HS-5 (cell line): ENCODE measurements around the gene CDH13.

ENCODE experiments used
- DNase-seq: peaks from one replicate; pipeline ENCODE4 v3.0.0-alpha.2; 2012; ENCODE audit warnings: low read depth

The CDH13 gene

DNA sequence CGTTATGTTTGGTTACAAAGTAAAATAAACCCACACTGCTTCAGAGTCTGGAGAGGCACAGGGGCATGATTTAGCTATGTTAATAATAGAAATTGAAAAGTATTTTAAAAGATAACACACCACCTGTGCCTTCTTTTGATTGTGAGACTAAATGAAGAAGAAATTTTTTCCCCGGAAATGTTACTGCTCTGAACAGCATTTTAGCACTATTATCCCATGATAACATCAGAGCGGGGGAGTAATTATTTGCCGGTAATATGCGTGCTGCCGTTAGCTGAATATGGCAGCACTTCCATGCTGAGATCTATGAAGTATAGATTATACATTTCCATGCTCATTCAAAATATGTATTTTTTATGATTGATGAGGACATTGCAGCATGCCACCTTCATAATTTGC lies 680.8 kb downstream of the CDH13 start:
- no peak for DNase-seq

DNA sequence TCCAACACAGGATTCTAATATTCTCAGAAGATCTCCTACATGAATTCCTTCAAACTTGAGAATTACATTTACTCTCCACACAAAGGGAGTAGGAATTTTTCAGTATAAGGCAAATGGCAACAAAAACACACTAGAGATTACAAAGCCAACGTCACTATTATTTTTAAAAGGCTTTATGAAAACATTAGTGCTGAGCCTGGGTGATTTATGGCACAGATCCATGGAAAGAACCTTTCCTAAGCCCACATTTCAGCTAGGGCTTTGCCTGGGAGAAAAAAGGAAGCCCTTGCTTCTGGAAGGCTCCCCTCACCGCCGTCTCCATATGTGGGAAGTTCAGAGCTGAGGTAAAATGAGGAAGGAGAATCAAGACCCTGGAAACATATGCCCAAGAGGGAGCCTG lies 681.6 kb downstream of the CDH13 start:
- no peak for DNase-seq

DNA sequence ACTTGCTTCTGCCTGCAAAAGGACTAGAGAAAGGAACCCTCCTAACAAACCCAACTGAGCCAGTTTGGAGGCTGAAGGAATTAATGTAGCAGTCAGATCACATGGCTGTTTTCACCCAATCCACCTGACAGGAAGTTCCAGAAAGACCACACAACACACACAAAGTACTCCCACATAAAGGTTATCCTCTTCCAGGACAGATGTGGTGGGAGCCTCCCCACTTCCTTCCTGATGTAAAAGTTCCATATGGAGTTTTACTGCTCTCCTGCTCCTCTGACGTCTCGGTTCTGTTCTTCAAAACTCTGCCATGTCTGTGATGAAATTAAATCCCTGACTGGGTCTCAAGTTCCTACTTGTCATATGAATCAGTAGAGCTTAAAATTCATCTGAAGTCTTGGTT lies 684.0 kb downstream of the CDH13 start:
- DNase-seq = no peak

DNA sequence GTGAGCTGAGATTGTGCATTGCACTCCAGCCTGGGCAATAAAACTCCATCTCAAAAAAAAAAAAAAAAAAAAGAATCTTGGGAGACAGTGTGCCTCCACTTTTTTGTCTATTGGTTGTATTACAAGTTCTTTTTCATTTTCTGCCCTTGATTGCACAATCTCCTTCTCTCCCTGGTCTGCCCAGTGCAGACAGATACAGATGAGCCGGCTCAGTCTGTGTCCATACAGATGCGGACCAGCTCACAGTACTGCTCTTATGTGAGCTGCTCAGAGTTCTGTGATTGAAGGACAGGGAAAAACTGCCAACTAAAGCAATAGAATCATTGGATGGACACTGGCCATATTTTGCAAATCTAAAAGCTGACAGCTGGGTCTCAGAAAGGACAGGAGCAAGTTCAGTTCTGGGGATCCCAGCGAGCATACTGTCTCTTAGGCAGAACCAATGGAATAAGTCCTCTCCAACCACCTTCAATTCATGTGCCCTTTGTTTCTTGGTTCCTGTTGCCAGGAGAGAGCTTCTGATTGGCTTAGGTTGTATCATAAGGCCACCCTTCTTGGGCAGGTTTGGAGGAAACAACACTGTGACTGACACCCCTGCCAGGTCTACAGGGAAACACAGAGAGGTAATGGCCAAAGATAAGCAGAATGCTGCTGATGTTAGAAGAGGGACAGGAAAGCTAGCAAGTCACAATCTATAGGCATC lies 685.4 kb downstream of the CDH13 start:
- no peak for DNase-seq

DNA sequence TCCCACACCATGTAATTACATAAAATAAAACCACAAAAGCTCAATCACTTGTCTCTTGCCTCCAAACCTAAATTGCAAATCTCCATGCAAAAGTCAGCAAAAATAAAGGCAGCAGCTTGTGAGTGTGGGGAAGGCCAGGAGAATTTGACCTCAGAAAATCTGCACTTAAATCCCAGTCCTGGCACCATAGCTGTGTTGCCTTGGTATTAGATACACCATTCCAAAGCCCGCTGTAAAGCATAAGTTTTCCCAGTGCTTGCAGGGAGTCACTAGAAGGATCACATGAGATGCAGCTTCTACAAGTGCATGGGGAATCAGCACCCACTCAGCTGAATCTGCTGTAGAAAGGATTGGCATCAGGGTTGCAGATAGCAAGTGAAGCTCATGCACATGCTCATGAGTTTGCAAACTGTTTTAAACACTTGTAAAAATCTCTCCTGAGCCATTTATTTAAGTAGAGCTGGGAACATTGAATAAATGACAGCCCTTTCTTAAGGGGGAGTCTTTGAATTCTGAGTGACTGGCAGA lies 686.0 kb downstream of the CDH13 start:
- no peak for DNase-seq

DNA sequence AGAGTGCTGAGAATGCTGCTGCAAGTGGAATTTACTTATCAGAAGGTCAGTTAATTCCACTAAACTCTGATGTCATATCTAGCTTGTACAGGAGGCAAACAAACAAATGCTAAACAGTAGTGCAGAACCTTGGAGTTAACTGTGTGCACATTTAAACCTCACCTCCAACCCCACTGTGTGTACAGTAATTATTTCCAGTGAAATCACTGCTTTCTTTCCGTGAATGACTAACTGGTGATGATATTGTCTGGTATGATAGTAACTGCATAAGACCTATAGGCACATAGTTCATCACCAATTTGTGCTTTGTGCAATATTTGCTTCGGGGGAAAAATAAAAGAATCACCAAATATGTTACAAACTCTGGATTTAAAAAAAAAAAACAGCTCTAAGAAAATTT lies 688.5 kb downstream of the CDH13 start:
- DNase-seq = peak; percentile 35

DNA sequence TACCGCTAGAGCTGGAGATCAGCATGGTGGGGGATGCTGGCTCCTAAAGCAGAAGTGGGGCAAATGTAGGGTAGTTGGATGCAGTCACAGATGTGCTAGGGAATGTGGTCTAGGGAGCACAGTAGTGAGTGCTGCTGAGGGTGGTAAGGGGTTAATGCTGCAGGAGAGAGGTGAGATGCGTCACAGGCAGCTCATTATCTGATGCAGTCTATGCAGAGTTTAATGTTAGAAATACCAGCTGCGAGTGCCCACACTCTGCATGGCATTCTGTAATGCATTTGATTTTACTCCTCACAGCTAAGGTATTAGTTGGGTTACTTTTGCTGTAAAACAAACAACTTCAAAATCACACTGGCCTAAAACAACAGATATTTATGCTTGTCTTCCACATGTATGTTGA lies 689.7 kb downstream of the CDH13 start:
- DNase-seq = no peak

DNA sequence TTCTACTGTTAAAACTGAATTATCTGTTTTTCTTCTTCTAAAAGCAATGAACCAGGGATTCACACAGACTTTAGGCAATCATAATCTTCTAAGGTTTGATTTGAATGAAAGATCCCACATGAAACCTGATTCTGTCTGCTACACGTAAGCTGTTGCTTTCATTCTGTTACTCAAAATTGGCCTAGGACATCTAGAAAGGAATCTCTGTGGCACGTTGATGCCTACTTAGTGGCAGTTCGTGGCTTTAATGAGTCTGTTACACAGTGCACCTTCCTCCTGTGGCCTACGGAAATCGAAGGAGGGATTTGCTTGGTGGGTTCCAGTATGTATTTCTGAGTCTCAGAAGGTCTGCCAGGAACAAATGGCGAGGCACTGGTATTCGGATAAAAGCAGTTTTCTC lies 691.6 kb downstream of the CDH13 start:
- no peak for DNase-seq

DNA sequence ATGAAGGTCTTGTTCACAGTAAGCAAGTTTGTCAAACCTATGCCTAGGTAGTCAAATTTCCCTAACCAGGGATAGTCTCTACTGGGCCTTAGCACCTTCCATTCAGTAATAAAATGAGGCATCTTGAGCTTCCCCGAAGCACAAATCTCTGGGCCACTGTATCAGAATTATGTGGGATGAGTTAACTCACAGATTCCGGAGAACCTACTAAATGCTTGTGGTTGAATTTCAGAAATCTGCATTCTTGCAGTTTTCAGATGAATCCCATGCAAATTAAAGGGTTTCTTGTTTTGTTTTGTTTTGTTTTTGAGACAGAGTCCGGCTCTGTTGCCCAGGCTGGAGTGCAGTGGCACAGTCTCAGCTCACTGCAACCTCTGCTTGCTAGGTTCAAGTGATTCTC lies 702.2 kb downstream of the CDH13 start:
- DNase-seq = no peak

DNA sequence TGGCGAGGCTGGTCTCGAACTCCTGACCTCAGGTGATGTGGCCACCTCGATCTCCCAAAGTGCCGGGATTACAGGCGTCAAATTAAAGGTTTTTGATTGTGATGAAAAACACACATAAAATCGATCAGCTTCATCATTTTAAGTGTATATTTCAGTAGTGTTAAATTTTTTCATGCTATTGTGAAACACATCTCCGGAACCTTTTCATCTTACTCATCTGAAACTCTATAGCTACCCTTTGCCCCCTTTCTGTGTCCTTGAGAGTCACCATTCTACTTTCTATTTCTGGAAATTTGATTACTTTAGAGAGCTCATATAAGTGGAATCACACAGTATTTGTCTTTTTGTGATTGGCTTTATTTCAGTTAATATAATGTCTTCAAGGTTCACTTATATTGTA lies 702.7 kb downstream of the CDH13 start:
- no peak for DNase-seq

DNA sequence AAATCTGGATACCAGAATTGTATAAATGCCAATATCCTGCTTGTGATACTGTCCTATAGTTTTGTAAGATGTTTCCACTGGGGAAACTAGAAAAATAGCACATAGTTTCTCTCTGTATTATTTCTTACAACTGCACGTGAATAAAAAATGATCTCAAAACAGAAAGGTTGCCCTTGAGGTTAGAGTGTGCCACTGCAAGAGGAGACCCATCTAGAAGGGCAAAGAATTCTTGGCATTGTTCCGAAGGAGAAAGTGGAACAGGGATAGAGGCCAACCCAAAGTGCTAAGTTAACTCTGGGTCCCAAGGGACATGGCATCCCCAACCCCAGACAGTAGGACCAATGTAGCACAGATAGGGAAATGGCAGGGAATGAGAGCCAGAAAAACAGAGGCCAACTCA lies 703.5 kb downstream of the CDH13 start:
- DNase-seq = no peak

DNA sequence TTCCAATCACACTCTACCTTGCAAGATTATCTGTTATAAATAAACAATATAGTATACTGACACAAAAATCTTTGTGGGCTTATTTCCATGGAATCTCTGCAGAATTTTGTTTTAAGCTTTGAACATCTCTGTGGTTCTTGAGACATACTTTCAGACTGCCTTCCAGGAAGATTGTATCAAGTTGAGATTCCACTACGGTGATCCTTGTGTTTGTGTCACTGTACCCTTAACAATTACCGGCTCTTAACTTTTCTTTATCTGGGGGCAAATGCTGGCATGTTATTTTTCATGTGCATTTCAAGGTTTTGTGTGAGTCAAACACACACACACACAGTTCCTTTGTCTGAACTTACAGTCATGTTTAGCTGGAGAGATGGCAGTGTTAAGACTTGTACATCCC lies 708.3 kb downstream of the CDH13 start:
- DNase-seq = no peak

DNA sequence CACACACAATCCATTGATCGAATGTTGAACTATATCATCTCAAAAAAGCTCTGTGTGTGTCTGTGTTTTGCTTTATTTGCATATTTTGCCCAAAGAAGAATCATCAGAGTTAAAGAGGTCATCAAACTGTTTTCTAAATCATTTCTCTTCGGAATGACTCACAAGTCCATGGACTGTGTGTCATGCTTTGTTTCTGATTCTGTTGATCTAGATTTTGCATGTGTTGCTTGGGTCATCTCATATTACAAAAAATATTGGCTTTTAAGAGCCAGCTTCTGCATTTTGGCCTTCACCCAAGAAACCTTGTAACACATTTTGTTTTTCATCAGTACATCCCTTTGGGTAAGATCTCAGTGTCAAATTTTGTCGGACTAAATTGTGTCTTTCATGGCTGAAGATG lies 709.8 kb downstream of the CDH13 start:
- DNase-seq = no peak

DNA sequence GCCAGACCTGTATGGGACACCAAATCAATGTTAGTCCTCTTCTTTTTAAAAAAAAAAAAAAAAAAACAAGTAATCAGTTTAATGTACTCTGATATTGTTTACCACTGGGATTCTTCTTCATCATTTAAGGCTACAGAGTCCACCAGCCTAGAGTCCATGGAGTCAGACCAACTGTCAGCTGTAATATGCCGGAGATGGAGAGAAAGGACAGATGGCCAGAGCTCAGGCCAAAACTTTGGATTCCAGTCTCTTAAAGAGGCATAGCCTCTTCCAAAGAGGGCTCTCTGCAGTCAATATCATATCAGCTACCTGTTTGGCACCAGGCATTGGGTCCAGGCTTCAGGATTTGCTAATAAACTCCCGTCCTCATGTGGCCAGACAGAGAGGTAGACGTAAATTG lies 711.4 kb downstream of the CDH13 start:
- DNase-seq = no peak

DNA sequence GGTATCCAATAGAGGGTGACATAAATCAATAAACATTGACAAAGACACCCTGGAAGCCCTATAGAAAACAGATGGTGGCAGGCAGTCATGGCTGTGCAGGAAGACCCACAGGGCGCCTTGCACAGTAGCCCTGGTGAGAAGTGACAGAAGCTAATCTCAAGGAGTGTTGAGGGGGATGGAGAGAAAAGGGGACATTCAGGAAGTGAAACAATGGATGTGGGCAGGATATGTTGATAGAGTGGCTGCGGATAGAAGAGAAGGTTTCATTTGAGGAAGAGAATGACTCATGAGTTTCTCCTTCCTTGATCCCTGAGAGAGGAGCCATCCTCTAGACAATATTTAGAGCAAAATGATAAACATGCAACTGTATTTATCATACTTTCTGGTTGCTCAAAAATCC lies 712.2 kb downstream of the CDH13 start:
- DNase-seq = no peak

DNA sequence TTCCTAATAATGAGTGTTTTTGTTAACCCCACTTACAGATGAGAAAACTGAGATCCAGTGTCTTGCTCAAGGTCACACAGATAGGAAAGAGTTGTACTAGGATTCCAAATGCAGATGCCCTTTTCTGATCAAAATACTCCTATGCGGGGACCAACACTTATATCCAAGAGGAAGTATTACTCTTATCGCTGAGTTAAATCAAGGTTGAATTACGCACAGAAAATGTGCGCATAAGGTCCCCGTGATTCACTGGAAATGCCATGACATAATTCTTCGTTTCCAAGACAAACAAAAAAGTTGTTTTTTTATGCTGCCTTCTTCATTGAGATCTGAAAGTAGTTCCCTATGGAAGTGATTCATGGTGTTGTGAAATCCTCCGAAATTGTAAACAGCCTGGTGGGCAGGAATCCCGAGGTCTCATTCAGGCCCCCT lies 717.2 kb downstream of the CDH13 start:
- DNase-seq = peak; percentile 72

DNA sequence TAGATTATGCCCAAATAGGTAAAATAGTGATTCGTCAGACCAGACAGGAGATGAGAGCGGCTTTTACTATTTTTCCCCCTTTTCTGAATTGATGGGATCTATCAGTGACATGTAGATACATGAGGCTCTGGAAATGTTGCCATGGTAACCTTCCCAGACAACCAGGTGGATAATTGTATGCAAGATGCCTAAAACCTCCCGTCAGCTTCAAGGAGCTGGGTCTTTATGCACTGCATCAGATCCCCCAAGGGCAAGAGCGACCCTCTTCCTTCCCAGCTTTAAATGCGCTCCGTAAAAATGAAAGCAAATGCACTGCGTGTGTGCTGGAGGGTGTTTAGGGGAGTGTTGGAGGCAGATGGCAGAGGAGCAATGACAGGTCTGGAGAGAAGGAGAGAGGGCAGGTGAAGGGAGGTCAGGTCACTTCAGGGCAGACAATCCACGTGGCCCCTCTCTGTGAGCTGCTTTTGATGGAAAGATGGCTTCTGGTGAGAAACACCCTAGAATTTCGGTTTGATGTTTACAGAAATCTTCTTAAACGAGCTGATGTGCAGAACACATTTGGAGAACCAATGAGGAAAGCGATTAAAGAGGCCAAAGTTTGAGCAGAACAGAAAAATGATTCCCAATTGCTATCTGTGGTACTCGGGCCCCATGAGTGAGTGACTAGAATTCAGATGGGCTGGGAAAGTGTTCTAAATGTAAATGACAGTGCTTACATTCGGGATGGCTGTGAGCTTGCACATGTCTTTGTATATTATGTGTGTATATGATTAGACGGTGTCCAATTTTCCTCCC lies 719.3 kb downstream of the CDH13 start:
- no peak for DNase-seq

DNA sequence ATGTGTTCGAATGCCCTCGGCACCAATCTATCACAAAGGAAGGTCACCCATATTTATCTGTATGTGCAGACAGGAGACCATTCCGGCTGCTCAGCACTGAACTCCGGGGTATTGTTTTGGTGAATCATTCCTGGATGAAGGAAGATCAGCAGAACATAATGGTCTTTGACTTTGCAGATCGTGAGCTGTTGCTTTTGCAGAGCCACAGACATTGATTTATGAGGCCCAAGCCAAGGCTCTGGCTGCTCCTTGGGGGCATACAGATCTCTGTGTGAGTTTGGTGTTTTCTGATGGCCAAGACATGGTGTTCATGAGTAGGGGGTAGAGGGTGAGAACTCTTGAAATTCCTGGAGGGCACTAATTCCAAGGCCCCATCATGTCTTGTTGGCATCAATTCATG lies 722.2 kb downstream of the CDH13 start:
- DNase-seq = no peak

DNA sequence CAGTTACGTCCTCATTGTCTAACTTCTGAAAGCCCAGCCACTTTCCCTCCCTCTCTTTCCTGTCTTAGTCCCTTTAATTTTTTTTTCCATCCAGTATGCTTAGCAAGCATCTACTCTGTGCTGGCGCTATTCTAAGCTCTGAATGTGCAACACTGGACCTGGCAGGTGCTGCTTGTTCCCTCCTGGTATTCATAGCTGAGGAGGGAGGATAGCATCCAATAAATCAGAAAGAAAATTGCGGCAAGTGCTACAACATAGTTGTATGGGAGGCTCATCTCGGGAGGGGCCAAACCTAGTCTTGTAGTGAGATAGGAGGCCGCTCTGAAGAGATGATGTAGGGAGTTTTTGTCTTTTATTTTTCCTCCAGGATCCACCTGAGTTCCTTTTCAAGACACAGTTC lies 723.7 kb downstream of the CDH13 start:
- no peak for DNase-seq

DNA sequence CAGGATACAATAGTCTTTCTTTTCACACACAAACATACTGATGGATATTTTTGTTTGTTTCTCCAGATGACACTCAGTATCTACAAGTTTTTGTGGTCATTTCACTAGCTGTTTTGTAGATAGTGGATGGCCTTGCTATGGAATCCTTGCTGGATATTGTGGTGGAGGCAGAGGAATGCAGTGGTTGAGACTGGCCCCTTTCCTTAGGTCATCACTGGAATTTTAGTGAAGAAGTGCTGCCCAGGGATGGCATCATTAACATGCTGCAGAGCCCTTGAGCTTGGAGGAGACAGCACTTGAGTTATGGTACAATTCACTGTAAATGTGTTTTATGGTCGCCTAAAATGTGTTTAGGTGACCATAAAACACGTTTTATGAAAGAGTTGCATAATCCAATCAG lies 725.1 kb downstream of the CDH13 start:
- DNase-seq = no peak

DNA sequence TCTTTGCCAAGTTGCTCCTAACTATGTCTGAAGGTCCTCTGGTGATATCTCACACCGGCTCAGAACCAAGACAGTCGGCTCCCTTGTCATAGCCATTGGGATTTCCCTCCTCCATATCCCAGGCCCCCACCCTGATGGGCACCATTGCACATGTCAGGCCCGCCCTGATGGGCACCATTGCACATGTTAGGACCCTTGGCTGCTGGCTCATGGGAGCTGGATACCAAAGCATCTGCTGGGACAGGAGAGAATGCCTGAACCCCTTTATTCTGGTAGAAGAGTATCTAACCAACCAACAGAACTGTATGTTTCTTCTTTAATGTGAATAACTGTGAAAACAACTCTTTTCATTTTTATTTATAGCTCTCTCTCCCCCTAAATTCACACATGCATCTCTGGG lies 726.5 kb downstream of the CDH13 start:
- DNase-seq = no peak

DNA sequence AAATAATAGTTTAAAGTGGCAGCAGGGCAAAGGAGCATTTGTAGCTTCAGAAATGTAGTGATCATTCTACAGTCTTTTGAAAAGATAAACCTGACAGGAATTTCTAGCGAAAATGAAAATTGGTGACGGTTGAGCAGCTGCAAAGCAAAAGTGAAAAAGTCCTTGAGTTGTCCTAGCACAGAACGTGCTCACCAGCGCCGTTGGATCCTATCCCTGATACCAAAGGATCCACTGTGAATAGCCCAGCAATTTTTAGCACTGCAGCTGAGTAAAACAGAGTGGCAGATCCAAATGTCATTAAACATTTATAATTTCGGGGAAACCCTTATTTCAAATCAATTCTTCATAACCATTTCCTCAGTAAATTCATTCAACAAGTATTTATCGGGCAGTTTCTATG lies 727.2 kb downstream of the CDH13 start:
- DNase-seq = no peak

DNA sequence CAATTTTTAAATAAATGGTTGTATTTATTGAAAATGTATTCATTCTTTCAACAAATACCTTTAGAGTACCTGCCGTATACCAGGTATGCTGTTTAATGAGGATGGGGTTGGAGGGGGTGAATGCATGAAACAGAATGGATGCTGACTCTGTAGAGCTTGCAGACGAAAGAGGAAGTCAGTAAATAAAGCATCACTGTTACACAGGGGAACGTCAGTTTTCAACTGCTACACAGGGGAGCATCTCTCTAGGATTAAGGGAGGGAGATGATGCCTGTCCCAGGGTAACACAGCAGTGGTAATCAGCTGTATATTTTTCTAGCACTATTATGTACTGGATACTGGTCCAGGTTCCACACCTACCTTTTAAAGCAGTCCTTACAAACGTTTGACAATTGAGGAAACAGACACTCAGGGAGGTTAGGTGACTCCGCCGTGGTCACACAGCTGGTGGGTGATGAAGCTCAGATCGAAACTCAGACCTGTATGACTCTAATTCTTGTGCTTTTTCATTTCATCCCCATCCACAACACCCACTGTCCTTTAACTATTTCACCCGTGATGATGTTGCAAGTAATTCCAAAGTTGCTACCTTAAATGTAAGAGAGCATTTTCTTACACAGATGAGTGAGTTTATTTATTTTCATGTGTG lies 728.9 kb downstream of the CDH13 start:
- DNase-seq = no peak
